ENCODE measurements around the gene GFY. TPM values are rescaled to one million over a fixed set of nuclear protein-coding genes. Genes with fewer than 3 reads are reported as not detected.

Gene GFY
- total RNA-seq, 1 donor from 2014 or later = not detected

DNA sequence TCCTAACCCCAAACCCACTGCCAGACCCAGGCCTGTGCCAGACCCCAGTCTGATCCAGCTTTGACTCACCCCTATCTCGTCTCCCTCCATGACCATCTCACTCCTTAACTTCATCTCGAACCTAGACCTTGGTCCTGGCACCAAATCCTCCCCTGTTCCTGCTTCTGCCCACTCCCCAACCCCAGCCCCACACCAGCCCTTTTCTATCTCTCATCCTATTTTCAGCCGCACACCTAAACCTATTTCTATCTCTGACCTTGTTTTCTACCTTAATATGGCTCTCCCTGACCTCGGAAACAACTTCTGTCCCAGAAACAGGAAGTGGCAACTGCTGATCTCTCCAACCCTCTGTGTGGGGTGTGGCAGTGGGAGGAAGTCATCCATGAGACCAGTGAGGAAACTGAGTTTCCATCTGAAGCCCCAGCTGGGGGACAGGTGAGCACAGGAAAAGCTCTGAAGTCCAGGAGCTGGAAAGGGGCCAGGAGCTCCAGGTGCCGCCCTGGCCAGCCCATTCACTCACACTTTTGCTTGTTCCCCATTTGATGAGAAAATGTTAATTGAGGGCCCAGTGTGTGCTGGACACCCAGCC, 15.7 kb upstream of the GFY start:
- no peak for DNase-seq

DNA sequence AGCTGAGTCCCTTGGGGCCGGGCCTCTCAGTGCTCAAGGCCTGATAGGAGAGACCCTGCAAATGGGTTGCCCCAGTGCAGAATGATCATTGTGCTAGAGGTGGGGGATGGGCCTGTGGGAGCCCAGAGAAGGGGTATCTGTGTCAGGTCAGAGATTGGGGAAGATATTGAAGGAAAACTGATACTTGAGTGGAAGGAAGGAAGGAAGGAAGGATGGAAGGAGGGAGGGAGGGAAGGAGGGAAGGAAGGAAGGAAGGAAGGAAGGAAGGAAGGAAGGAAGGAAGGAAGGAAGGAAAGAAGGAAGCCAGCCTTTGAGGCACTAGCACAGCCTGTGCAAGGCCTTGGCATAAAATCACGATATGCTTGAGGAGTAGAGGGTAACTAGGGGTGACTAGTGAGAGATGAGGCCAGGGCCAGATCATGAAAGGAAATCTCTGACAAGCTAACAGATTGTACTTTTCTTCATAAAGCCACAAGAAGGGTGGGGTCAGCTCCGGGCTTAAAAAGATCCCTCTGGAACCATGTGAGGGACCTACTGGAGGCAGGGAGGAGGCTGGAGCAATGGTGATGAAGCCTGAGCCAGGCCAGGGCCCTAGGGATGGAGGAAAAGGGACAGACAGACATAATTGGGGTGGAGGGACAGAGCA, 13.4 kb upstream of the GFY start:
- DNase-seq = no peak

DNA sequence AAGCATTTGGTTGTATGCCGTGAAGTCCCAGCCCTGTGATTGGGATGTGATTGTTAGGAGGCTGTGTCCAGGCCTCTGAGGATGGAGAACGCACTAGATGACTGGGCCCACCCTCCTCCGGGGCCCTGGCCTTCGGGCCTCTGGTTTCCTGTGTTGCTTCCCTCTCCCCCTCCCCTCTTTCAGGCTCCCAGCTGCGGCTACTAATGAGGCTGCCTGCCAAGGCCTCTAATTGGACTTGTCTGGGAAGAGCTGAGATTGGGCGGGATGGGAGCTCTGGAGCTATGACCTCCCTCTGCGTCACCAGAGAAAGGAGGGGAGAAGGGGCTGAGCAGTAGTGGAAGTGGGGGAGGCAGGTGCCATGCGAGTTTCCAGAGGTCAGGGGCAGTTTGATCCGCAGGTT, 11.8 kb upstream of the GFY start:
- no peak for DNase-seq

DNA sequence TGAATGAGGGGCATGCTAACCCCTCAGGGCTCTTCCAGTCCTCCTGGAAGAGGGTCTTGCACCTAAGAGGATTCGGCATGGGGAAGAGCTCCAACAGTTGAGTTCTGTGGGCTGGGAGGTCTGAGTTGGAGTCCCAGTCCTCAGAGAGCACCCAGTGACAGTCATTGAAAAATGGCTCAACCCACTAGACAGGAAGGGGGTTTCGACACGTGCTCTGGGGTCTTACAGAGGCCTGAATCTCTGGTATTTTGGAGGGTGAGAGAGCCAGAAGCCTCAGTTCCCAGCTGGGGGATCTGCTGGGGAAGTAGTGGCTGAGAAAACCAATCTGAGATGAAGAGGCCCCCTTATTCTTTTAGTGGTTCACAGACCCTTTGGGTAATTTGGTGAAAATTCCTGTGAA, 10.9 kb upstream of the GFY start:
- DNase-seq = no peak

DNA sequence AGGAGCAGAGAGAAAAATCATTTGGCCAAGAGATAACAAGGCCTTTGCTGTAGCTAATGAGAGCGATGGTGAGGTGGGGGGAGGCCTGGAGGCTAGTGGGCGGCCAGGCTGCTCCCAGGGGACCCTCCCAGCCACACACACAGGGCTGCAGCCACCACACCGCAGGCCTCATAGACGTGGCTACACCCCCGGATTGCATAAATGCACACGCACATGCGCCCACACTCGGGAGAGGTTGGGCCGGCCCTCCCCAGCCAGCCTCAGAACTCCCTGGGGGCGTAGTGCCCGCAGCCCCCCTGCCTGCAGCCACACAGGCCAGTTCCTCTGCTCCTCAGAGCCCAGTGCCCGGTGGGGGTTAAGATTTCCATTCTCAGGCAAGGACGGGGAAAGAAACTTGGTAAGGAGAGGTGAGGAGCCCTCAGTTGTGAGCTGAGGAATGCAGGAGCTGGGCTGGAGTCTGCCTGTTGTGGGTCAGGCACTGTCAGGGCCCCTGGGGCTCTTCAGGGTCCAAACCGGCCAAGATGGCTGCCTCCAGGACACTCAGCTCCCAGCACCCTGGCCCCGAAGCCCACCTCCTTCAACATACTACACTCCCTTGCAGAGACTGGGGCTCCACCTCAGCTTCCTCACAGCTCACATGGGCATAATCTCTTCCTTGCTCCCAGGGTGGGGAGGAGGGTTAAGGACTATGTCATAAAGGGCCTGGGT, 9.9 kb upstream of the GFY start:
- no peak for DNase-seq

GRCh38 chr19:49415810-49416200, 9.4 kb upstream of the GFY start:
- no peak for DNase-seq

DNA sequence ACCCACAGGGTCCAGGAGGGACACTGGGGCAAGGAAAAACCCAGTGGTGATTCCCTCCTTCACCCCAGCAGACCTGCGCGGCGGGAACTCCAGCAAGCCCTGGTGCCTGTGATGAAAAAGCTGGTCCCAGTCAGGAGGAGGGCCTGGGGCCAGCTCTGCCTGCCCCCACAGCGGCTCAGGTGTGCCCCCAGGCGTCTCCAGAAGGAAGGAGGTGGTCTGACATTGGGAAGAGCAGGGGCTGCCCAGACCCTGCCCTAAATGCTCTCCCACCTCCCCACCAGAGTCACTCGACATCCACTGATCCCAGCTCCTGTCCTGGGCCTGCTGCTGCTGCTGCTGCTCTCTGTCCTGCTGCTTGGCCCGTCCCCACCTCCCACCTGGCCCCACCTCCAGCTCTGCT, 8.1 kb upstream of the GFY start:
- no peak for DNase-seq

GRCh38 chr19:49418511-49418910, 6.7 kb upstream of the GFY start:
- no peak for DNase-seq

GRCh38 chr19:49419173-49419572, 6.0 kb upstream of the GFY start:
- DNase-seq = no peak

DNA sequence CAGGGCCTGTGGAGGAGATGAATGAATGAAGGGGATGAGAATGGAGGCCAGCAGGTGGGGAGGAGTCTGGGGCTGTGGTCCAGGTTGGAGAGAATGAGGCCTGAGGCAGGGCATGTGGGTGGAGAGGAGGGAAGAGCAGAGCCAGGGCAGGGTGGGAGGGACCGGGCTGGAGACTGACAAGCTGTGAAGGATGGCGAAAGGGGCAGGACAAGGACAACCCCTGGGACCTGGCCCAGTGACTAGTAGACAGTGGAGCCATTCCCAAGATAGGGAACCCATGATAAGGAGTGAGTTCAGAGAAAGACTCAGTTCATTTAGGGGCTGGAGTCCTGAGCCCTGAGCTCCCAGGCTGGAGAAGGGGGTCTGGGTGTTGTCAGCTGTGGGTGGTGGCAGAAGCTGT, 5.0 kb upstream of the GFY start:
- DNase-seq = no peak

GRCh38 chr19:49421039-49421877, 3.9 kb upstream of the GFY start:
- peak; percentile 60 for DNase-seq

DNA sequence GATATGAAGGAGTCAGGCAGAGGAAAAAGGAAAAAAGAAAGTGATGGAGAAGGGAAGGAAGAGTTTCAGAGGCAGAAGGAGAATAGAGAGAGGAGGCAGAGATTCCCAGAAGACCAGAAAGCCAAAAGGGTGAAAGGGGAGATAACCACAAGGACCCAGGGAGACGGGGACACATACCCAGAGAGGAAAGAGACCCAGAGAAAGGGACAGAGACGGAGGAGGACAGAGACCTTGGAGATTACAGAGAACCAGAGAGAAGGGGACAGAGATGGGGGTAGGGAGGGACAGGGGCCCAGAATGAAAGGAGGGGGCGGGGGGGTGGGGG, 3.3 kb upstream of the GFY start:
- DNase-seq = no peak

DNA sequence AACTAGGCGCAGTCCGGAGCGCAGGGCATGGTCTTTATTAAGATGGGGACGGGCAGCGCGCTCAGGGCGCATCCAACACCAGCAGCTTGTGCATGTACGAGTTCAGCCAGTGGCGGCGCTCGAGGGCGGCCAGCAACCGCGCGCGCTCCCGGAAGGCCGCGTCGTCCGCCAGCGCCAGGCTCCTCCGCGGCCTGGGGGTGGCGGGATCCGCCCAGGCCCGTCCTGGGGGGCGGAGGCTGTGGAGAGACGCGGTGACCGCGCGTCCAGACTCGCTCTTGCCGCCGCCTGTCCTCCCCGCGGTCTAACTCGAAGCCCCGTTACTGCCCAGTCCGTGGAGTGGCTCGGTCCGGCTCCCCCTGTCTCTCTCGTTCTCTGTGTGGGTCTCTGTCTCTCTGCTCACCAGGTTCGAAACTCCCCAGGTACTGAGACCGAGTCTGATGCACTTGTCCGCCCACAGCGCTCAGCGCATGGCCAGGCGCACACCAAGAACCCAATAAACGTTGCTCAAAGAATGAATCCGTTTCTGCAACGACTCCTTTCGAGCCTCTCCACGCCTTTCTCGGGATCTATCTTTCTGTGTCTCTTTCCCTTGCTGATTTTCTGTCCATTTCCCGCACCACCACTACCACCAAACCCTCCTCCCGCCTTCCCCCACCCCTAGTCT, 2.6 kb upstream of the GFY start:
- peak; percentile 56 for DNase-seq

- no peak for DNase-seq
Observed at GRCh38 chr19:49423071-49423984, 1.9 kb upstream of the GFY start, which contains the start of gene PTH2. Gene PTH2 (minus strand): TSS chr19:49423441. CDS start chr19:49423339, 102 bp downstream.

- no peak for DNase-seq
Observed at GRCh38 chr19:49423985-49424303, 1.2 kb upstream of the GFY start.

GRCh38 chr19:49425922-49426592, 869 bp downstream of the GFY start:
- DNase-seq = no peak

DNA sequence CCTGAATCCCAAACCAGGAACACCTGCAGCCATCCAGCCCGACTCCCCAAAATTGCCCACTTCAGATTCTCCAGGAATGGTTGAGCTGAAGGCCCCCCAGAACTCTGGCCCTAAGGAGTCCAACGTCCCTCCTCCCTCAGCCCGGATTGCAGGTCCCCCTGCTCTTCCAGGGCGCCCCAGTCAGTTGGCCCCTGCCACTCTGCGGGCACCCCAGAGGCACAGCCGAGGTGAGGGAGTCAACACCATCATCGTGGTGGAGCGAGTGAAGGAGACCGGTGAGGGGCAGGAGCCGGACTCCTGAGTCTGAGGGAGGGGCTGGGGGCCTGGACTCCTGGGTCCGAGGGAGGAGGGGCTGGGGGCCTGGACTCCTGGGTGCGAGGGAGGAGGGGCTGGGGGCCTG, 2.2 kb downstream of the GFY start:
- no peak for DNase-seq

DNA sequence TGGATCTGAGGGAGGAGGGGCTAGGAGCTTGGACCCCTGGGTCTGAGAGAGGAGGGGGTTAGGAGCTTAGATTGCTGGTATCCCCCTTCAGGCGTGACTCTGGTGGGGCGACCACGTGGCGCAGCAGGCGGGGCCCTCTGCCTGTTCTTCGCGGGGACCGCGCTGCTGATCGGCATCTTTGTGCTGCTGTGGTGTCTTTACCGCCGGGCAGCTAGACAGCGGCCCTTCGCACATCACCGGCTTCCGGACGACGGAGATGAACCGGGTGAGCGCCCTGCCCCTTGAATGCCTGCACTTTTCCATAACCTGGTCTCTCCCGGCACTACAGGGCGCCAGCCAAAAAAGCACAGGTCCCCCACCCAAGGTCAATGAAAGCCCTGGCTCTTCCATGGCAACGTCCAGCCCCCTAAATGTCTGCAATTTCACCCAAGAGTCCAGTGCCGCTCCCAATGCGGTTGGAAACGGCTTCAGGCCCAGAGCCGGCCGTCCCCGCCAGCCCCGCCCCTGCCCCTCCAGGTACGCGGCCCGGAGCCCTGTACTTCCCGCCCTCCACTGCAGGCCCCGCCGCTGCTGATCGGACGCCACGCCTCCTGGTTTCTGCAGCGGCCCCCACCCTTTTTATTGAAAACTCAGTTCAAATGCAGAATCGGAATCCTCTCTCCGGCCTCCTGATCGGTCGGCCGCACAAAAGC, 2.8 kb downstream of the GFY start:
- no peak for DNase-seq

- no peak for DNase-seq
Observed at GRCh38 chr19:49428547-49429451, 3.6 kb downstream of the GFY start.

Measured in dermis blood vessel endothelial cell (primary cell).